HepG2 (cell line): ENCODE measurements around the gene RSPH4A. TPM values are rescaled to one million over a fixed set of nuclear protein-coding genes. Genes with fewer than 3 reads are reported as not detected.
A peak's percentile ranks its signal among the peaks of the same experiment; 100 is the strongest.

ENCODE experiments used
- ATF2 ChIP-seq: sonication (generic); formaldehyde crosslinking; IDR thresholded peaks from 2 replicates; pipeline ENCODE4 v1.4.0; 2020; ENCODE audit warnings: missing genetic modification reagents
- DDIT3 ChIP-seq: sonication (generic); formaldehyde crosslinking; IDR thresholded peaks from 2 replicates; pipeline ENCODE4 v1.4.0; 2020; ENCODE audit warnings: mild to moderate bottlenecking, missing genetic modification reagents
- ELK4 ChIP-seq: sonication (generic); formaldehyde crosslinking; IDR thresholded peaks from 2 replicates; pipeline ENCODE4 v1.9.0; 2021; ENCODE audit warnings: missing genetic modification reagents, borderline replicate concordance
- GMEB2 ChIP-seq: IDR thresholded peaks from 2 replicates; pipeline ENCODE4 v1.6.1; 2016; ENCODE audit warnings: missing biosample characterization, missing genetic modification reagents, low read depth
- HMGXB3 ChIP-seq: sonication (generic); formaldehyde crosslinking; IDR thresholded peaks from 2 replicates; pipeline ENCODE4 v1.4.0; 2020; ENCODE audit warnings: missing genetic modification reagents, borderline replicate concordance
- KDM4B ChIP-seq: sonication (generic); formaldehyde crosslinking; IDR thresholded peaks from 2 replicates; pipeline ENCODE4 v1.4.0; 2020; ENCODE audit warnings: missing genetic modification reagents
- KLF9 ChIP-seq: IDR thresholded peaks from 2 replicates; pipeline ENCODE4 v1.6.1; 2016; ENCODE audit warnings: low read depth
- TIGD3 ChIP-seq: sonication (generic); formaldehyde crosslinking; IDR thresholded peaks from 2 replicates; pipeline ENCODE4 v1.5.1; 2020; ENCODE audit warnings: mild to moderate bottlenecking, missing genetic modification reagents, borderline replicate concordance
- TRIM22 ChIP-seq: fragments of 450-650 bp; IDR thresholded peaks from 2 replicates; pipeline ENCODE4 v1.6.1; 2017
- ZBTB7B ChIP-seq: sonication (generic); formaldehyde crosslinking; IDR thresholded peaks from 2 replicates; pipeline ENCODE4 v1.4.0; 2020; ENCODE audit warnings: missing genetic modification reagents
- ZNF576 ChIP-seq: sonication (generic); formaldehyde crosslinking; IDR thresholded peaks from 2 replicates; pipeline ENCODE4 v1.4.0; 2020; ENCODE audit warnings: mild to moderate bottlenecking, missing genetic modification reagents
- ZSCAN12 ChIP-seq: sonication (generic); formaldehyde crosslinking; IDR thresholded peaks from 2 replicates; pipeline ENCODE4 v1.9.0; 2021; ENCODE audit warnings: mild to moderate bottlenecking, missing genetic modification reagents
- ZSCAN5A ChIP-seq: sonication (generic); formaldehyde crosslinking; IDR thresholded peaks from 2 replicates; pipeline ENCODE4 v1.8.0; 2022; ENCODE audit warnings: mild to moderate bottlenecking, missing genetic modification reagents, borderline replicate concordance
- polyA plus RNA-seq, 8 experiments: library from polyadenylated mRNA; depleted of rRNA in 3 of 8; stranded (reverse) in 7 of 8; unstranded in 1 of 8; fragments of >200 nt; fragmentation: Illumina TruSeq in 4 of 8; extraction: Trizol in 4 of 8; gene quantifications; 2 replicates each; pipeline versions ENCODE4 v1.2.1 to v1.2.3, GENCODE V29; 2011 to 2016; ENCODE audit warnings: low read depth in 4 of 8, missing spikeins in 1 of 8, mixed read lengths in 1 of 8; ENCODE audit not compliant: insufficient read depth in 1 of 8
- total RNA-seq, 5 experiments: library from RNA; depleted of rRNA; stranded (reverse); fragments of >200 nt; fragmentation: Illumina TruSeq; extraction: Trizol; gene quantifications; 2 replicates each; pipeline ENCODE4 v1.2.3, GENCODE V29; 2016; ENCODE audit warnings: low read depth in 1 of 5

RSPH4A gene
- total and polyA plus RNA-seq, 2 of the 13 experiments (the other 11 are each of a cell fraction or from before 2014, with no cell fraction given) = 0.24 to 0.40 TPM

GRCh38 chr6:116631379-116631990 lies 15.2 kb downstream of the RSPH4A start (continued):
- no peak for TF ChIP-seq DDIT3 (CRISPR knock-in tag)
- no peak for TF ChIP-seq TRIM22
- TF ChIP-seq KLF9 = 0 out of 2 replicates have a peak, but pooled peaks have one; percentile 54
- TF ChIP-seq ELK4 (CRISPR knock-in tag) = no peak
- peak; percentile 66 for TF ChIP-seq ATF2
- no peak for TF ChIP-seq TIGD3
- no peak for TF ChIP-seq GMEB2 (CRISPR knock-in tag)
- TF ChIP-seq HMGXB3 (CRISPR knock-in tag) = peak; percentile 88; the same call in 1 of the 2 replicates
- TF ChIP-seq ZBTB7B (CRISPR knock-in tag) = peak; percentile 94
- peak; percentile 95; the same call in 1 of the 2 replicates for TF ChIP-seq ZSCAN5A (CRISPR knock-in tag)
- TF ChIP-seq KDM4B = no peak; the same call in 1 of the 2 replicates
- no peak; the same call in 1 of the 2 replicates for TF ChIP-seq ZSCAN12 (CRISPR knock-in tag)
- TF ChIP-seq ZNF576 (CRISPR knock-in tag) = no peak
